NOMO-1 treated with DMSO at 0.1 percent for 48 hours (cell line): ENCODE measurements around the gene NLGN4Y.

Experiments used
- DNase-seq: peaks from one replicate; lab custom pipeline; 2025; ENCODE audit not compliant: unreplicated experiment; lab: John Stamatoyannopoulos, UW

The NLGN4Y gene

DNA sequence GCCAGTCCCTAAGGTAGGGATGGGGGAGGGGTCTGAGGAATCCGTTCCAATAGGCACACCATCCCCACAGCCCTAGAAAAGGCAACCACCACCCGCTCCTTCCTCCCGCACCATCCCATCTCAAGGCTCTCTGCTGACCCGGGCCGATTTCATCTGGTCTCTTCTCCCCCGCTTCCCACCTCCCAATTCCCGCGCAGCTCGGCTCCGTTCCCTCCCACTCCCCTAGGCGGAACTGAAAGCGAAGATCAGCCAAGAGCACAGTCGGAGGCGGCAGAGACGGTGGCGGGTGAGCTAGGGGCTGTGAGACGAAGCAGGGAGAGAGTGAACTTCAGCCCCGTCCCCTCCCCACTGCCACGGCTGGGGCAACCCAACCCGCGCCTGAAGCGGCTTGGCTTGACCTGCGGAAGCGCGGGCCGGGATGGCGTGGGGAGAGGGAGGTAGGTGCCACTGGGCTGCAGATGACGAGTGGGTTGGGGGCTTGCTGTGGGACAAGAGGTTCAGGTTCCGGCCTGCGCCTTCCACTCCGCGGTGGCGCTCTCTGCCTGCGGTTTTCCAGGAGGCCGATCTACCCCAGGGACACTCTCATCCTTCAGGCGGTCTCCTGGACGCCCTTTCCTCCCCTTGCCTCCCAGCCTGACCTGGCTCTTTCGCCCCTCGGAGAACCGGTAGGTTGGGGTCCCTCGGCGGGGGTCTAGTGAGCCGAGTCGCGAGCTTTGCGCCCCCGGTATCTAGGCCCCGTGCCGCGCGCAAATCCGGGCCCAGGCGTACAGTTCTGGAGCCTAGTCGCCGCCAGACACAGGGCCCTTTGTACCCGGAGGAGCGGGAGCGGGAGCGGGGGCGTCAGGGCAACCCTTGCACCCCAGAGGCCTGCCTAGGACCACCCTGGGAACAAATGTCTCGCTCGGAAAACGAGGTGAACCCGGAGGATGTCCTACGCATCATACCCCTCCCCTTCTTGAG lies at the start of gene NLGN4Y:
Gene NLGN4Y, plus strand, starts transcription at position 258 of the 960 bp plus-strand sequence. CDS start 97,591 bp downstream, outside the sequence.
- no peak for DNase-seq

DNA sequence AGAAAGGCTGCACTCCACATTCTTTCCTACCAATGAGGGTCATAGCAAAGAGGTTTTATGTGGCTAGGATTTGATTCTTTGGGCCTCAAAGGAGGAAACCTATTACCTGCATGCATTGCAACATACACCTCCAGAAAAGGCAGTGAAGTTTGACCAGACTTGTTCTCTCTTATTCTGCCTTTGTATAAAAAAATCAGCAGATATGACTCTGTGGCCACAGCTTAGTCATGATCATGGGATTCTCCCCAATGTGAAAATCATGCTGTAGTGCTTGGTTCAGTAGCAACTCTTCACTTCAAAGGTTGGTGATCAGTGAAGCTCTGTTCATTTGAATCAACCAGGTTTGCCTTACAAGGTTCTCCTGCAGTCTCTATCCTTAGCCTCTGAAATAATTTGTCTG lies 38.4 kb upstream of the NLGN4Y start:
- no peak for DNase-seq

DNA sequence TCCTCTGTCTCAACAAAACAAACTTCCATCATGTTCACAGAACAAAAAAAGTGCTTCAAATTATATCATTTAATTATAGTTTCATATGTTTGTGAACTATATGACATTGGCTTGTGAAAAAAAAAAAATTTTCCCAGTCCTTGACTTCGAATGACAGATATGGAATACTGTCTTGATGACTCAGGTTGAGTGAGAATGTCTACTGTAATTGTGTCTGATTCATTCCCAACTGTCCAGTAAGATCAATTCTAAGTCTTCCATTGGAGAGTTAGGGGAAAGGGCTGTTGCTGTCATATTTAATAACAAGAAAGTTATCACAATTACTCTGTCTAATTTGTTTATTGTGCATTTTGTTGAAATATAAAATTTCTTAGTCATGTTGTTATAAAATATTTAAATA lies 34.1 kb upstream of the NLGN4Y start:
- no peak for DNase-seq

DNA sequence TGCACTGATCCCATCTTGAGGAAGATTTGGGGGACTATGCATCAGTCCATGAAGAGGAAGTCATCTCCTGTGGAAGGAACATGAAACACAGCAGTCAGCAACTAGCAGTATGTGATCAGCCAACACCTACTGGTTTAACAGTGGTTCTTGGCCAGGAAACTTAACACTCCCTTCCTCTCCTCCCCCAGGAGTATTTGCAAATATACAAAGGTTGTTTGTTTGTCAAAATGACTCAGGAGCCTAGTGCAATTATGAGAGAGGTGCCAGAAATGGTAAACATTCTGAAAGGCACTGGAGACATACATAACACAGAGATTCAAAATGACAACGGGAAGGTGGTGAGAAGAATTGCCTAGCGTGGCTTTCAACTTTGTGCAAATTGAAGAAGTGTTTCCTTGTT lies 26.3 kb upstream of the NLGN4Y start:
- DNase-seq = no peak

DNA sequence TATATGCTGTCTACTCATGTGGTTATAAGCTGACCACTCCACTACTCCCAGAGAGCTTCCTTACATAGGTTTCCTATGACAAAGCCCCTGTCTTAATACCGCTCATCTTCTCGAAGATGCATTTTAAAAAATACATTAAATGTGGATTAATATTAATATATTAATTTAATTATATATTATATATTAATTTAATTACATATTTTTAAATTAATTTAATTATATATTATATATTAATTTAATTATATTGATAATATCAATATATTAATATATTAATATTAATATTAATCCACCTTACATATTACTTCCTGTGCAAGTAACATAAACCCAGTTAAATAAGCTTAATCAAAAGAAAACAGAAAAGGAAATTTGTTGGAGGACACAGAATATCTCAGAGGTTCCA lies 19.7 kb upstream of the NLGN4Y start:
- no peak for DNase-seq

DNA sequence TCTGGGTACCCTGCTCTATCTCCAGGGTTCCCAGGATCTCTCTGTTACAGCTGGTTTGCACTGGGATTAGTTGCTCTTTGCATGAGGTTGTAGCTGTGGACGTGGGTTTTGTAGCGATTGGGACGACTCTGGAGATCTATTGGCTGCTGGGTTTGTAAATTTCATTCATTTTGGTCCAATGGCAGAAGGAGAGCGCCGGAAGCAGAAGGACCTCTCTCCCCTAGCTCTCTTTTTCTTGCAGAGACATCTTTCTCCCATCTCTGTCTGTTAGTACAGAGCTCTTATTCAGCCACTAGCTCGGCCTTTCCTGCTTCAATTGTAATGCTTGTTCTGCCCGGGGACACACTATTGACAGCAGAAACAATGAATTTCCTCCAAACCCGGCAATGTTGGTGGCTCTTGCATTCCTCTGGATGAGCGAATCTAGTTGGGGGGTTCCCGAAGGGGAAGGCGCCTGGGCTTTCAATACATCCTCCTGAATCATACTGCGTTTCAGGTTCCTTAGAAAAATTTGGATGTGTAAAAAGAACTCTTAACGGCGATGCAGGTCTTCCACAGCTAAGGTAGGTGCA lies 1.9 kb upstream of the NLGN4Y start:
- DNase-seq = no peak

DNA sequence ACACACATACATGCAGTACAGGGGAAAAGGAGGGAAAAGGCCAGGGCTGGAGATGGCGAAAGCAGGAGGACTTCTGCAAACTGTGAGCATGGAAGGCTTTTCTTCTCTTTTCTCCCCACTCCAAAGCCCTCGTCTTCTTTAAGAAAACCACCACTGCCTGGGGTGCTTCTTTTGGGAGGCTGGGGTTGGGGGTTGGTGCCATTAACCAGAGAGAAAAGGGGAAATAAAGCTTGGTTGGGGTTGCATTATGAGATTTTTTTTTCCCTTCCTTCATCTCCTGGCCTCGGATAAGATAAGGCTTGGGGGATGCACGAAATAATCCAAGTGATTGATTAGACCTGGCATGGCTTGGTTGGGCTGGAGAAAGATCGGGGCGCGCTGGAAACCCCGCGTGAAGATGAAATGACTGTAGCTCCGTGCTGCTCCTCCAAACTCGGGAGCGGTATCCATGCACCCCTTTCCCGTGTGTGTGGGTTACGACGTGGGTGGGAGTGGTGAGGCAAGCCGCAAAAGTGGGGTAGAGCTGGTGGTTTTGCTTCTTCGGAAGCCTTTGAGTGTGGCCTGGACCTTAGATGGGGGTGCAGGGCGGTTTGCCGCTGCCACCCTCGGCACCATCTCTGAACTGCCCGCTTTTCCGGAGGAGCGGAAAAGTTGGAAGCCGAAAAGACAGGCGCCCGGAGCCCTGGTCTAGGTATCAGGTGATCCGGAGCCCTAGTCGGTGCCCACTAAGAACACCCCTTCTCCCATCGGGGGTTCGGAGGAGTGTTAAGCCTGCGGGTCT lies 648 bp upstream of the NLGN4Y start:
- no peak for DNase-seq

DNA sequence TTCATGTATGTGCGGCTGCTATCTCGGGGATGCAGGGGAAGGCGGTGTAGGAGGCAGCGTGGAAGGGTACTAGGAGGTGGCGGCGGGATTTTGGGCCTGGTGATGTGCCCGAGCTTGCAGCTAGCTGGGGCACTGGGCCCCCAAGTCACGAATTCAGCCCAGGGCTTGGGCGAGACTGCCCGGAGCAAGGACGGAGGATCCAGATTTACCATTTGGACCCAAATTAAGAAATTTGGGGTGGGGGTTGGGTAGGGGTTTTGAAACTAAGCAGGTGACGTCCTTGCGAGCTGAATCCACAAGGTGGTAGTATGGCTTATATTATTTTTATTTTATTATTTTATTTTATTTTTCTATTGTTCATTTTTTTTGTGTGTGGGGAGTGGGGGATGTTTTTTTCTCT lies 986 bp downstream of the NLGN4Y start:
- no peak for DNase-seq

DNA sequence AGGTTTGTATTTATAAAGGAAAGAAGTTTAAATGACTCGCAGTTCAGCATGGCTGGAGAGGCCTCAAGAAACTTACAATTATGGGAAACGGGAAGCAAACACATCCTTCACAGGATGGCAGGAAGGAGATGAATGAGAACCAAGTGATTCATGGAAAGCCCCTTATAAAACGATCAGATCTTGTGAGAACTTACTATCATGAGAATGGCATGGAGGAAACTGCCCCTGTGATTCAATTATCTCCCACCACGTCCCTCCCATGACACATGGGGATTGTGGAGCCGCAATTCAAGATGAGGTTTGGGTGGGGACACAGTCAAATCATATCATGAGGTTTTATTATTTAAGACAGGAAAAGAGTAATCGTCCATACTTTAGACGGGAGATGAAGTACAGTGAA lies 4.0 kb downstream of the NLGN4Y start:
- no peak for DNase-seq

DNA sequence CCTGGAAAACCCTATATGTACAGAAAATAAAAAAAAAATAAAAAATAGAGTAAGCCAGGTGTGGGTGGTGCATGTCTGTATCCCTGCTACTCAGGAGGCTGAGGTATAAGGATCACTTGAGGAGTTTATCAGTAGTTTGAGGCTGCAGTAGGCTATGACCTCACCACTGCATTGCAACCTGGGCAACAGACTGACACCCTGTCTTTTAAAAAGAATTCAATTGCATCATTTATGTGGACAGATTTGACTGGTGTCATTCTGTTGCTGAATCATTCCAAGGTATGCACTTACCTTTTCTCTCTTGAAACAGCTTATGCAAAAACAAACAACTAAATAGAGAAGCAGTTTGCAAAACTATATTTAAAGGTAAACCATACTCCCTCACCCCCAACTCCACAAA lies 12.4 kb downstream of the NLGN4Y start:
- DNase-seq = no peak

DNA sequence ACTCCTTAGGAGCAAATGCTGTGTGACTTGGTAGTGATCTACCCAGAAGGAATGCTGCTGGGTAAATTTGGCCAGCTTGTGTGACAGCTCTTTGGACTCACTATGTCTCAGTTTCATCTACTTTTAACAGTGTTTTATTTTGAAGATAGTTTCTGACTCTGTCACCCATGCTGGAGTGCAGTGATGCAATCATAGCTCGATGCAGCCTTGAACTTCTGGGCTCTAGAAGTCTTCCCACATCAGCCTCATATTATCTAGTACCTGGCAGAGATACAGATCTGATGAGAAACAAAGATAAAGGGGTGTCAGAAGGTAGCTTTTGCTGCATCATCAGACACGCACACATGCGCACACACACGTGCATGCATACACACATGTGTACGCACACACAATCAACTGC lies 19.2 kb downstream of the NLGN4Y start:
- DNase-seq = no peak

DNA sequence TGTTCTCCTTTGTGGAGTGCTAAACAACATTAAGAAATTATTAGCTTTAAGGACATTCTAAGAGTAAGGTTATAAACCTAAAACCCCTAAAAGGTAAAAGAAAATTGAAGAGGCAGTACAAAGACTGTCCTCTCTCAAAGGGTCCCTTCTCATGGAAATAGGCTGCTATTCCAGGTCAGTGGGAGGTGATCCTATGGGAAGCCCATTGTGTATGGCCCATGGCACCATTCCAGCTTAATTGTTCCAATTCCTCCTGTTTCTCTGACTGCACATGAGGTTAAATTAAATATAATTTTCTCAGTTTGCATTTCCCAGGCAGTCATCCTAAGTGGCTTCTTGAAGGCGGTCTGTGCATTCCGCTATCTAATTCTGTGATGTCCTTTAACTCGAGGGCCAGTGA lies 57.0 kb downstream of the NLGN4Y start:
- no peak for DNase-seq

DNA sequence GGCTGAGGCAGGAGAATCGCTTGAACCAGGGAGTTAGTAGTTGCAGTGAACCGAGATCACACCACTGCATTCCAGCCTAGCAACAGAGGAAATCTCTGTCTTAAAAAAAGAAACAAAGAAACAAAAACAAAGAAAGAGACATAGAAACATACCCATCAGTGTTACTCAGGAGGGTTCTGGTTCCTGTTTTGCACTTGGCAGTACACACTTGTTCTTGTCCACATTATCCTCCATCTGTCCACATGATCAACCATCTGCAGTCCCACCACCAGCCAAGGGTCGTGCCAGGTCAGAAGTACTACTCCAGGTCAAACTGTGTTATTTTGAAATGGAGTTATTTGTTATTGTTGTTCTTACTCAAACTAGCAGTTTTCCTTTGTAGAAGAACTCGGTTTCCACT lies 62.4 kb downstream of the NLGN4Y start:
- DNase-seq = no peak

DNA sequence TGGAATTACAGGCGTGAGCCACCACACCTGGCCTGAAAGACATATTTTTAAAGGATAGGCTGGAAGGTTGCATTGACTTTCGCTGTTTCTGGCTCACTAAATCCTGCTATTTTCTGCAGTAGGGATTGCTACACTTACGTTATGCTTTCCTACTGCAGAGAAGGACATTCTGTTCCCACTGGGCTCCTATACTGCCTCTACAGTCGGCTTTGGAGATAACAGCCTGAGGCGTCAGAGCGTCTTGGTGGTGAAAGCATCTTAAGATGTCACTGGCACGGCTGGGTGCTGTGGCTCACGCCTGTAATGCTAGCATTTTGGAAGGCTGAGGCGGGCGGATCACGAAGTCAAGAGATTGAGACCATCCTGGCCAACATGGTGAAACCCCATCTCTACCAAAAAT lies 77.0 kb downstream of the NLGN4Y start:
- DNase-seq = no peak

DNA sequence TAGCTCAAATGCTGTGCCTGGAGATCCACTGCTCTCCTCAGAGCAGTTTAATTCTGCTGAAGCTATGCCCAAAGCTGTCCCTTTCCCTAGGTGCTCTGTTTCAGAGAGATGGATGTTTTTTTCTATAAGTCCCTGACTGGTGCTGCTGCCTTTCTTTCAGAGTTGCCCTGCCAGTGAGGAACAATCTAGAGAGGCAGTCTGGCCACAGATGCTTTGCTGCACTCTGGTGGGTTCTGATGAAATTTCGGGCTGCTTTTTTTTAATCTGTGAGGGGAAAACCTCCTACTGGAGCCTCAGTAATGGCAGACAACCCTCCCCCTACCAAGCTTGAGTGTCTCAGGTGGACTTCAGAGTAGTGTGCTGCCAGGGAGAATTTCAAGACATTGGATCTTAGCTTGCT lies 93.3 kb downstream of the NLGN4Y start:
- no peak for DNase-seq

DNA sequence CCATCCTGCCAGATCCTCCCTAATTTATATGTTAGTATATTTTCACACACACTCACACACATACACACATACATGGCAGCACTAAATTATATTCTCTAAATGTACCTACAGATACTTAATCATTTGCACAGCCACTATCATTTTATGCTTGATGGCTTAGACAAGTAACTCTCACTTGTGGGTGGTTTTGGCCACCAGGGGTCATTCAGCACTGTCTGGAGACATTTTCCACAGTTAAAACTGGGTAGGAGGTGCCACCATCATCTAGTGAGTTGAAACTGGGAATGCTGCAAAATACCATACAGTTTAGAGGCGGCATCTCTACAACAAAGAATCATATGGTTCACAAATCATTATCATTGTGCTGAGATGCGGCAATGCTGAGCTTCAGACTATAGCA lies 94.2 kb downstream of the NLGN4Y start:
- DNase-seq = no peak

DNA sequence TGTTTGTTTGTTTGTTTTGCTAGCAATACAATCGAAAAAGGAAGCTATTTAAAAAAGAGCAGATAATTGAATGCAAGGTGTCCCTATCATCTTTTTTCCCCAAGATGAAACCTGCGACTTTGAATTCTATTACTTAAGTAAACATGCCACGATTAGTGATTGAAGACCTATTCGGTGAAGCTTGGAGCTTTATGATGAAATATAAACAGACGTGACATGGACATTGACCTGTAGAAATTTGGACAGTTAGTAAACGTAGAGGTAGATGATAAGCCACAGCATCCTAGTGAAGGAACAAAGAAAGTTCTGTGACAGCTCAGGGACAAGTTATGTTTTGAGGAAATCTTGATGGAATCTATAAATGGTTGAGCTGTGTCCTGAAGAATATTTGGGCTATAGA lies 103.9 kb downstream of the NLGN4Y start:
- no peak for DNase-seq

DNA sequence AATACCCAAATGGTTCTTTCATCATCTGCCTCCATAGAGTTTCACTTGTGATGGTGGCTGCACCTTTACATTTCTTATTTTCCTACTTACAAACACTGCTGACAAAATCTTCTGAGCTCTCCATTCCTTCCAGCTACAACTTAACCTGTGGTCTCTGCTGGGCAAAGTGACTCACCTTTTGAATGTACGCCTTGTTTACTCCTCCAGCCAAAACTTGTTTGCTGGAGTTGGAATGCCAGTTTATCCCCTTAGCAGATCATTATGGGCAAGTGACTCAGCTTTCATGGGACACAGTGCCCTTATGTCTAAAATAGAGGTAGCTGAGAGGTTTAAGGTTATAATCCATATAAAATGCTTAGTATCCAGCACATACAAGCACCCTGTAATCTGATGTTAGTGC lies 107.3 kb downstream of the NLGN4Y start:
- DNase-seq = no peak

DNA sequence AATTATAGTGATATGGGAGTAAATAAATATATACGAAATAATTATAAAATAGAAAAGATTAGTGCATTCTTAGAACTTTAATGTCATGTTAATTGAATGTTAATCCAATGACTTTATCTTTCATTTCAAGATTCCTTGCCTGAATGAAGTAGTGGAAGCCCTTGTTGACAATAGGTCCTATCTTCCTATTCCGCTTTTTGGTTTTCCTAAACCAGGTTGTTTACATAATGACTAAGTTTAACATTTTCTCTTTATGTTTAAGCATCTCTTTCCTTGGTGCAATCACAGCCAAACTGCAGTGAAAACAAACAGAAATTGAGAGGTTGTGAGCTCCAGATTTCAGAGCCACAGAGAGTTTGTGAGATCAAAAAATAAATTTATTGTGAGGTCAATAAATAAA lies 109.4 kb downstream of the NLGN4Y start:
- no peak for DNase-seq

DNA sequence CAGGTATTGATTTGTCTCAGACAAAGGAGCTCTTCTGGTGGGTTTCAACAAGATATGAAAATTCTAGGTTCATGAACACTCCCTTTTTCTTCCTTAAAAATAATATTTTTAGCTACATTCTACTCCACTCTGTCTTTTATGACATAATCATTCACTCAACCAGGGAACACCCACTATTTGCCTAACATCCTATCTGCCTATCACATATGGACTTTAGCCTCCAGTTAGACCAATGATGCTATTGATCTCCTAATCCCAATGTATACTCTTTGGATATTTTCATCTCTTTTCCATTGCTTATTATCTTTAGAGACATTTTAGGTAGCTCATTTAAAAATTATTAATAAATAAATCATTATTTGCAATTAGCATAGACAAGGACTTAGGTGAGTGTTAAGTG lies 110.6 kb downstream of the NLGN4Y start:
- no peak for DNase-seq

DNA sequence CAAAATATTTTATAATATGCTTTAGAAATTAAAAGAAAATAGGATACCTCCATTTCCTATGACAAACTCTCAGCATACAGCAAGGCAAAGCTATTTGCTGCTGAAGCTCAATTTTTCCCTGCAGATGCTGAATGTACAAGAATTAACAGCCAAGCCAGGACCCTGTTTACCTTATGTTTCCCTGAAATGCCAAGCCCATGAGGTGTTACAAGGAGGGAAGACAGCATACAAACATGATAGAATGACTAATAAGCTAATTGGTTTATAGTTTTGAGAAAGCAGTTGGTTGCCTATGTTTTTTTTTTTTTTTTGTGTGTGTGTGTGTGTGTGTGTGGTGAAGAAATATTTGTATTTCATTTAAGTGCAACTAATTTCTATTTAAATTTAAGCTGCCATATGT lies 113.2 kb downstream of the NLGN4Y start:
- no peak for DNase-seq

DNA sequence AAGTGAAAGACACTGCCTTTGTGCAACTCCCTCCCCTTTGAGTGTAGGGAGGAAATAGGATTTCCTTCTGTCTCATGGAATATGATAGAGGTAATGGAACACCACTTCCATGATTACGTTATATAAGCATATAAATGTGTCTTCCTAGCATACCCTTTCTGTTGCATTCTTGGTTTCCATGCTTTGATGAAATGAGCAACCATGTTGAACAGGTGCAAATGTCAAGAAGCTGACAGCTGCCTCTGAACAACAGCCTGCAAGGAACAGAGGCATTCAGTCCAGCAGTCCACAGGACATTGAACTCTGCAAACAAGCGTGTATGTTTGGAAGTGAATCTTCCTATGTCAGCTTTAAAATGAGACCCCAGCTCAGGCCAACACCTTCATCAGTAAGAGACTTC lies 117.5 kb downstream of the NLGN4Y start:
- DNase-seq = no peak
